ENCODE data around the gene LZTS2.
A peak's percentile ranks its signal among the peaks of the same experiment; 100 is the strongest.
"Not testable (repeated sequence)": the region's sequence is repeated elsewhere in the genome, so short reads cannot be mapped to it uniquely, and the experiment has no call there.

The LZTS2 gene

DNA sequence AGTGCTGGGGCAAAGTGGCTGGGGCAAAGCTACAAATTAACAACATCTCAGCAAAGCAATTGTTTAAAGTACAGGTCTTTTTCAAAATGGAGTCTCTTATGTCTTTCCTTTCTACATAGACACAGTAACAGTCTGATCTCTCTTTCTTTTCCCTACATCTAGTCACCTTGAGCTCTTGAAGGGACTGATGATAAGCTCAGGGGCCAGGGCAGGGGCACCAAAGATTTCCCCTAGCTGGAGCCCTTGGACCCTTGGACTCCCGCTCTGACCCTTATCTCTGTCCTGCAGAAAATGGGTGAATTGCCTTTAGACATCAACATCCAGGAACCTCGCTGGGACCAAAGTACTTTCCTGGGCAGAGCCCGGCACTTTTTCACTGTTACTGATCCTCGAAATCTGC lies 34.8 kb downstream of the LZTS2 start:
- not testable (repeated sequence) for DNase-seq

- no peak for DNase-seq
Observed at GRCh38 chr10:101035314-101035713, 35.7 kb downstream of the LZTS2 start.

- DNase-seq, result no peak
Observed at GRCh38 chr10:101035916-101036702, 36.5 kb downstream of the LZTS2 start.

GRCh38 chr10:101036726-101037125 lies 37.1 kb downstream of the LZTS2 start:
- no peak for DNase-seq

DNA sequence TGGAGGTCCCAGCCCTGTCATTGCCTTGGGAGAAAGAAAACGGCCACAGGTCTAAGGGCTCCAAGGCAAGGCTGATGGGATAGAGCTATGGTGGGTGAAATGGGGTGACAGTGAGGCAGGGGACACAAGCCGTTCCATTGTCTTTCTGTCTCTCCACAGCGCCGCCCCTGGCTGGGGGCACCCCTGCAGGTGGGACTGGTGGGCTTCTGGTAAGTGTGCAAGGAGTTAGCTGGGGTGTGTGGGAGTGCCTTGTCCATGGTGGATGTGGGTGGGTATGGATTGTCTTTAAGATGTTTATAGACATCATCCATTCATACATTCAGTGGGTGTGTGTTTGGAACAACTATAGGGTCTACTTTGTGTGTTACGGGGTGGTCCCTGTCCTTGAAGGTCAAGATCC lies 38.9 kb downstream of the LZTS2 start:
- no peak for DNase-seq

DNA sequence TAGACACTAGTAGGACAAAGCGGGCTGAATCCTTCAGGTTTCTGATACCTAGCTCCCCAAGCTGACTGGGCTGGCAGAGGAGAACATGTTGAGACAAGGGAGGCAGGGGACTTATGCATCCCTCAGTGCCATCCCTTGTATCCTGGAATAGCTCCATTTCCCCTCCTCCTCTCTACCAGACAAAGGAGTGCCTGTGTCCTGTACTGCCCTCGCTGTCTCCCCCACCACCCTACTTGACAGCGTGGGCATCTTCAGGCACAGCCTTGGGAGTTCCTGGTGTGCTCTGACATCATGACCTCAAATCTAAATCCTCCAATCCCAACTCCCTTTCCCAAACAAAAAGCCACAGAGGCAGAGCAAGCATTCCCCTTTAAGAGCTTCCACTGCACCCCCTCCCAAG lies 40.5 kb downstream of the LZTS2 start:
- no peak for DNase-seq

DNA sequence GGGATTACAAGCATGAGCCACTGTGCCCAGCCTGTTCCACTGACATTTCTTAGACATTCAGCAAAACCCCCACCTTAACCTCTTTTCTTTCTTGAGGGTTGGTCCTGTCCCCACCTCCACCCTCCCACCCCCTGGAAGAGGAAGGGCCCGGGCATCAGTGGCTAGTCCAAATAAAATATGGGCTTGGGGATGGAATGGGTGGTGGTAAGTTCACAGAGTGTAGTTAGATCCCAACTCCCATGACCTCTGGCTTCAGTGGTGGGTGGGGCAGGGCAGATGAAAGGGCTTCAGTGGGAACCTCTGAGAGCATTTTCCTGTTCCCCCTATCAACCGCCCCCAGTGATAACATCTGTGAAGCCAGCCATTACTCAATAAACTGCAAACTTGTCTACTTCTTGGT lies 41.2 kb downstream of the LZTS2 start:
- DNase-seq, result no peak

- peak; percentile 39 for DNase-seq
Observed at GRCh38 chr10:101041252-101041761, 41.7 kb downstream of the LZTS2 start.

- DNase-seq, result no peak
Observed at GRCh38 chr10:101042118-101042517, 42.5 kb downstream of the LZTS2 start.

- DNase-seq, result peak; percentile 91
Observed at GRCh38 chr10:101042667-101043362, 43.2 kb downstream of the LZTS2 start.

GRCh38 chr10:101043363-101043707 lies 43.7 kb downstream of the LZTS2 start:
- no peak for DNase-seq

DNA sequence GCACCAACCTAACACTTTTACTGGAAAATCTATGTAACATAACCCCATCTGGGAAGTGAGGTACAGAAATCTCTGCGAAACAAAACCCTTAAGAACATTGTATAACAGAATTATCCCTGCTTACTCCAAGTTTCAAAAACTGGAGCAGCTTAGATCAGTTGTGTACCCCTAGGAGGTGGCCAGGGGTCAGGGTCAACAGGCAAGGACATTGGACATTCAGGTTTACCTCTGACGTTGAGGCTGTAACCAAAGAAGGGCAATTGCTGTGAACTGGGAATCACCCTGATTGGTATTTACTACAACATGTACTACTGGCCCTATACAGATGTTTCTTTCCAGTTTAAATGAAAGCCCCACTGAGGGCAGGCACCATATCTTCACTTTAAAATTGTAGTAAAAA lies 44.5 kb downstream of the LZTS2 start:
- DNase-seq, result no peak

DNA sequence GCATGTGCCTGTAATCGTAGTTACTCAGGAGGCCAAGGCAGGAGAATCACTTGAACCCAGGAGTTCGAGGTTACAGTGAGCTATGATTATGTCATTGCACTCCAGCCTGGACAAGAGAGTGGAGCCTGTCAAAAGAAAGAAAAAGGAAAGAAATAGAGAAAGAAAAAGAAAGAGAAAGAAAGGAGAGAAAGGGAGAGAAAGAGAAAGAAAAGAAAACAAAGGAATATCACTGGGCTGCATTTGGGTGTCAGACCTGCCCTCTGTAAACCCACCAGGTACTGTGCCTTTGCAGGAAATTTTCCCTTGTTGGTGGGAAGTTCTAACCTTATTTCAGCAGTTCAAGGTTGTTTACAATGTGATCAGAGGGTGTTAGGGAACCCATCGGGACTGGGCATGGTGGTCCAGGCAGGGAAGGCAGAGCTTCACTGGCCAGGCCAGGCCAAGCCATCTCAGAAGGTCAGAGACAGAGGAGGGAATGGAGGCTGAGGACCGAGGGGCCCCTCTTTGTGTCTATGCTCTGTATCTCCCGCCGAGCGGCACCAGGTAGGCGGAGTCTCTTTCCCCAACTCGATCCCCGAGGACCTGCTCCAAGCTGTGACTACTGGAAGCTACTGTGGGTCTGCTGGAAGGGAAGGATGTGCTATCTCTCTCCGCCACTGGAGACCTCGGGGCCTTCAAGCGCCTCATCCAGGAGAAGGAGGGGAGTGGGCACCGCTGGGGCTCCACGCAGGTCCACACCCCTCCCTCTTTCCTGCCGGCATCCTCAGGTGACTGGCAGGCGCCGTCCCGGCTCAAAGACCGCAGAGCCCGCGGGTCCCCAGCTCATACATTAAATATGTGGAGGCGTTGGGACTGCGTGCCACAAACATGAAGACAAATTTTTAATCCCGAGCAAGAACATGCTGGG lies 47.0 kb downstream of the LZTS2 start:
- no peak for DNase-seq

DNA sequence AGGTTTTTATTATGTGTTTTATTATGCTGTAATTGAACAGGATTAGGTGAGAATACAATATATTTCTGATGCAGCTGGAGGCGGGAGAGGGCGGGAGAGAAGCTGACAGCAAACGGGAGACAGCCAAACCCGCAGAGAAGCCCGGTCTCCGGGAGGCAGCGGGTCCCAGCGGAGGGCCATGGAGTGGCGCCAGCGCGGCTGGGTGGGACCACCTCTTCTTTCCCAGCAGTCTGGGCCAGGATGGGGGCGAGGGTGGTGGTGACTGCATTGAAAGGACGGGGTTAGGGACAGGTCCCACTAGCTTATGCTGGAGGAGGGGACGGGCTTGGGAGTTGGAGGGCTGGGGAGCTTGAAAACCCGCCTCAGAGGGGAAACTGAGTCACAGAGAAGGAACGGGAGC lies 47.7 kb downstream of the LZTS2 start:
- DNase-seq, result no peak

DNA sequence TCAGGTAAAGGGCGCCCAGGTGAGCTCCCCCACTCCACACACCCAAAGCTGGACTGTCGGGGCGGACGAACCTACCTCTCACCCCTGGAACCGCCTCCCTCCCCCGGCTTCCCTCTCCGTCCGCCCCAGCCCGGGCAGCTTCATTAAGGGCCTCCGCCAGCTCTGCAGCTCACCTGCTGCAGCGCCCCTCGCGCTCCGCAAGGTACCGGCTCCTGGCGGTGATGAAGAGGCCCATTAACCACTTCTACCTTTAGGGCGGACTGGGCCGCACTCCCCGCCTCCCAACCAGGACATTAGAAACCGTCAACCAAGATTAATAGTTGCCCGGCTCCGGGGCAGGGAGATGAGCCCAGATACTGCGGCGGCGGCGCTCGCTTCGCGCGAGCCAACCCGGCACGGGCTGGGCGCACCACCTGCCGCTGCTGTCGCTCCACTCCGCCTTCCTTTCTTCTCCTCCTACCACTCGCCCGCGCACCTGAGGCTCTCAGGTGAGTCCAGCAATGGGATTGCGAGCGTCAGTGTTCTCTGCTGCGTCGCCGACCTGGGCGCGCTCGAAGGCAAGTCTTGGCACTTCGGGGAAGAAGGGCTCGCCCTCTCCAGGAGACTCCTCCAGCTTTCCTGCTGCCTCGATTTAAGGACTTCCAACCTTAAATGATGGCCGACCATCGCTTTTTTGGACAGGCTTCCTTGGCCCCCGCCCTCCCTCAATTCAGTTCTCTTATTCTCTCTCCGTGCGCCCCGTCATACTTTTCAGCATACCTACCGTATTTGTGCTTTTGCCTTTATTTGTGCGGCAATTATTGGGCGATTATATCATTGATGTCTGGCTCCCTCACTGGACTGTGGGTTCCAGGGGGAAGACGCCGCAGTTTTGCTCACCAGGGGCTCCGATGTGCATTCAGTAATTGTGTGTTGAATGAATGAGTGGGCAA lies 48.6 kb downstream of the LZTS2 start:
- DNase-seq, result no peak

DNA sequence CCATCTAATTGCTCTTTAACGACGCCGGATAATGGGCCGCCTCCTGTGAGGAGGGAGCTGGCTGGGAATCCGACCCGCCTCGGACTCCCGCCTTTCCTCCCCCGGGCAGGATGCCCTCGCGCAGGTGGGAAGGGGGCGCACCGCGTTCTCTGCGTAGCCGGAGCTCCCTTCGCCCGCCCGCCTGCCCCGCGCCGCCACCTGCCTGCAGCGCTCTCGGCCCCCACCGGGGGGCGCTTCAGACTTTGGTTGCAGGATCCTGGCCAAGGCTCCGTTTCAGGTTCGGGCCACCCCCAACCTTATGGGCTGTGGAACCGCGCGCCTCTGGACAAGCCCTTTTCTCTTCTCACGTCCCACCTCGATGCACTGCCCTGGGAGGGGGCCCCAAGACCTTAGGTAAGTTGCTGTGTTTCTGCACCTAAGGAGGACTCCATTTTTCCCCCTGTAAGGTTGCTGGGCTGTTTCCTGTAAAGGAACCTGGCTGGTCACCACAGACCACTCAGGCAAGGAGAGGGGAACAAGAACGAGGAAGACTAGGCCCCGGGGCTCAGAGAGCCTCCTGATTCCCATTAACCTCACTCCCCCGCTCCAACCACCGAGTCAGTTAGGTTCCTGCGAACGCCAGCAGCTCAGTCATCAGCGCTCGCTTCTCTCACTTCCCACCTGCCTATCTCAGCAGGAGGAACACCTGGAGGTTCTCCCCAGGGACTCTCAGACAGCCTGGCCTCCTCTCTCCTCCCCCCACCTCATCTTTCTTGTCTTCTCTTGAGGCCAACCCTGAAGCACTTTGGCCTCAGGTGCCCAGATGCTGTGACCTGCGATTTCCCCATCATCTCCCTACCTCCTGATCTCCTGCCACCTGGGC lies 50.8 kb downstream of the LZTS2 start:
- peak; percentile 40 for DNase-seq

DNA sequence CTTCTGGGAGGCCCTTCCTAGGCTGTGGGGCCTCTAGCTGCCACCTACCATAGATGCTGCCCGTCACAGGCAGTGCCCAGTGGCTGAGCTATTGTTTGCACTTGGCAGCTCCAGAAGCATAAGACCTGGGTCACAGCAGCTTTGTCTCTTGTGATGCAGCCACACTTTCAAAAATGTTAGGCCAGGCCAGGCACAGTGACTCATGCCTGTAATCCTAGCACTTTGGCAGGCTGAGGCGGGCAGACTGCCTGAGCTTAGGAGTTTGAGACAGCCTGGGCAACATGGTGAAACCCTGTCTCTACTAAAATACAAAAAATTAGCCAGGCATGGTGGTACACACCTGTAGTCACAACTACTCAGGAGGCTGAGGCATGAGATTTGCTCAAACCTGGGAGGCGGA lies 52.7 kb downstream of the LZTS2 start:
- no peak for DNase-seq

GRCh38 chr10:101053516-101053915 lies 53.9 kb downstream of the LZTS2 start:
- DNase-seq, result no peak

- no peak for DNase-seq
Observed at GRCh38 chr10:101054351-101054750, 54.7 kb downstream of the LZTS2 start.

DNA sequence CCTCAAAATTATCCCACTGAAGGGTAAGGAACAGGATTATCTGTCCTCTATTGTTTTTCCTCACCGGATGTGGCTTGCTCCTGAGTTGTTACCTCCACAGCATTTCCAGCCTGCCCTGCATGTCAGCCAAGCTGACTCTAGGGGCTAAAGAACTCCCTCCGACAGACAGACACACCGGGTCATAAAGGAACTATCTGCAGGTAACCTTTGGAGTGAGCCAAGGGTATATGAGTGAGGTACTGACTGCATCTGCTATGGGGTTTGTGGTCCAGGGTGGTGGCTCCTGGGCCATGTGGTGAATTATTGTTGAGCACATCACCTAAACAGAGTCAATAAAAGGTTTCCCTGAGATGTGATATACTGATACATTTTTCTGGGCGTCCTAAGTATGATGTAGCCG lies 55.3 kb downstream of the LZTS2 start:
- DNase-seq, result no peak

GRCh38 chr10:101055411-101055810 lies 55.8 kb downstream of the LZTS2 start:
- DNase-seq, result no peak

Data from SHP77 treated with DMSO at 0.1 percent for 48 hours (cell line).